ENCODE measurements around the gene F10. TPM values are rescaled to one million over a fixed set of nuclear protein-coding genes. Genes with fewer than 3 reads are reported as not detected.
A peak's percentile ranks its signal among the peaks of the same experiment; 100 is the strongest.

F10 gene
- total and polyA plus RNA-seq, 2 of the 13 experiments (the other 11 are each of a cell fraction or from before 2014, with no cell fraction given) = 58.4 to 237 TPM

- TF ChIP-seq EP300 (IDR thresholded peaks at IDR 0.05; ENCODE audit: low read depth in 2 of 2, low read length in 2 of 2) (no peak), EP300 (CRISPR knock-in tag; IDR thresholded peaks at IDR 0.05; ENCODE audit: borderline replicate concordance) (no peak)
Measured at GRCh38 chr13:113083402-113084061, 39.1 kb upstream of the F10 start (continued).

DNA sequence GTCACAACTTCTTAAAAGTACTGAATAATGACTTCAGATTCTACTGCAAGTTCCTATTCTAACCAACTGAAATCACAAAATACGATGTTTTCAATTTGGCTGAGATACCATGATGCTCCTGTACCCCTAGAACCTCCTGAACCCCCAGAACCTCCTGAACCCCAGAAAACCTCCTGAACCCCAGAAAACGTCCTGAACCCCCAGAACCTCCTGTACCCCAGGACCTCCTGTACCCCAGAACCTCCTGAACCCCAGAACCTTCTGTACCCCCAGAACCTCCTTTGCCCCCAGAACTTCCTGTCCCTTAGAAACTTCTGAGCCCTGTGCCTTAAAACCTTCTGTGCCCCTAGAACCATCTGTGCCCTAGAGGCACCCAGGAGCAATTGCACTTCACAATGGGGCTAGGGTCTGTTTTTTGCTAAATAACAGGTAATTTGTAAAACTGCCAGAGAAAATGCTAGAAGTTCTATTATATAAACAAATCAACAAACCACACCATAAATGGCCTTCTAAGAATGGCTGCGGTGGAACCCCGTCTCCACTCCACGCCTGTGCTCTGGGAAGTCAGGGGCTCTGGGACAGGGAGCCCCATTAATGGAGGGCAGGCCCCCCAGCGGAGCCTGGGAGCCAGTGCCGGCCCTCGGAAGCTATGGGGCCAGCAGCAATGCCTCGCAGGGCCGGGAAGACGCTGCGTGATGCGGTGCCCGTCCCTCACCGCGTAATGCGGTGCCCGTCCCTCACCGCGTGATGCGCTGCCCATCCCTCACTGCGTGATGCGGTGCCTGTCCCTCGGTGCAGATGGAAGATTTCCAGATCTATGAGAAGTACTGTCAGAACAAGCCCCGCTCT lies 38.3 kb upstream of the F10 start:
- no TSS peak for BruUV-seq (replicated peaks)
- in situ Hi-C loops (cut with HindIII; ENCODE audit: extremely low pct_ligation_motif_present, low pct_unique_long_range_greater_than_20kb) (no loop called here), intact Hi-C loops (cut with micrococcal nuclease; ENCODE audit: unreplicated experiment) (no loop called here)
- 94% methylated on average over 8 of the region's 25 CpGs for WGBS (ENCODE audit: low lambda C conversion rate)
- H3K4me2 ChIP-seq (ENCODE audit: low read depth, low read length) = no peak overlapping the region
- peaks cover 7 to 22% of the 10 kb centered on the region in 2 experiments; a peak in 4 of 5 replicates for H3K36me3 ChIP-seq (replicated peaks in 1 of 2; ENCODE audit: control insufficient read depth in 1 of 2, insufficient read depth in 2 of 2, low read length in 2 of 2)
- no peaks in the 10 kb centered on the region for H4K20me1 ChIP-seq (ENCODE audit: insufficient read depth, low read length)
- H3K9me3 ChIP-seq (ENCODE audit: low read length) = no peaks in the 10 kb centered on the region
- H2AFZ ChIP-seq (ENCODE audit: low read length) = no peak overlapping the region
- H3K4me1 ChIP-seq (ENCODE audit: insufficient read depth, low read length) = no peaks in the 10 kb centered on the region
- DNase-seq (ENCODE audit: low spot score) (no peak), FAIRE-seq (no peak), ATAC-seq (peak; percentile 13; the same call in 1 of the 3 replicates)
- no peak overlapping the region for H3K9ac ChIP-seq (ENCODE audit: insufficient read depth, low read depth, low read length)
- no peaks in the 10 kb centered on the region for H3K79me2 ChIP-seq (ENCODE audit: insufficient read depth, low read length)
- ChIA-PET CTCF (ENCODE audit: low intra/inter-chr PET ratio, low total read pairs) (no interaction called here), POLR2A (no interaction called here)
- no peak overlapping the region for H3K4me3 ChIP-seq (replicated peaks in 1 of 3; ENCODE audit: insufficient read depth in 1 of 3, low read depth in 2 of 3, low read length in 3 of 3)
- H3K27me3 ChIP-seq (ENCODE audit: control insufficient read depth in 1 of 2, insufficient read depth in 2 of 2, low read length in 2 of 2) = no peaks in the 10 kb centered on the region
- H3K27ac ChIP-seq (ENCODE audit: extremely low read length, insufficient read depth, low read length) = no peak overlapping the region
- TF ChIP-seq TP53 (CRISPR knock-in tag; conservative IDR thresholded peaks at IDR 0.05) (no peak), RBM22 (optimal IDR thresholded peaks at IDR 0.05; ENCODE audit: low read length) (no peak), CREB1 (IDR thresholded peaks at IDR 0.05) (no peak), CREB1 (CRISPR knock-in tag; IDR thresholded peaks at IDR 0.05) (no peak), SMARCE1 (IDR thresholded peaks at IDR 0.05; ENCODE audit: borderline replicate concordance) (no peak), HDAC6 (IDR thresholded peaks at IDR 0.05; ENCODE audit: low read depth, low read length) (no peak), ZNF354B (CRISPR knock-in tag; IDR thresholded peaks at IDR 0.05) (no peak), NFIB (CRISPR knock-in tag; IDR thresholded peaks at IDR 0.05; ENCODE audit: borderline replicate concordance) (no peak)
- TF ChIP-seq, protein P1, sequence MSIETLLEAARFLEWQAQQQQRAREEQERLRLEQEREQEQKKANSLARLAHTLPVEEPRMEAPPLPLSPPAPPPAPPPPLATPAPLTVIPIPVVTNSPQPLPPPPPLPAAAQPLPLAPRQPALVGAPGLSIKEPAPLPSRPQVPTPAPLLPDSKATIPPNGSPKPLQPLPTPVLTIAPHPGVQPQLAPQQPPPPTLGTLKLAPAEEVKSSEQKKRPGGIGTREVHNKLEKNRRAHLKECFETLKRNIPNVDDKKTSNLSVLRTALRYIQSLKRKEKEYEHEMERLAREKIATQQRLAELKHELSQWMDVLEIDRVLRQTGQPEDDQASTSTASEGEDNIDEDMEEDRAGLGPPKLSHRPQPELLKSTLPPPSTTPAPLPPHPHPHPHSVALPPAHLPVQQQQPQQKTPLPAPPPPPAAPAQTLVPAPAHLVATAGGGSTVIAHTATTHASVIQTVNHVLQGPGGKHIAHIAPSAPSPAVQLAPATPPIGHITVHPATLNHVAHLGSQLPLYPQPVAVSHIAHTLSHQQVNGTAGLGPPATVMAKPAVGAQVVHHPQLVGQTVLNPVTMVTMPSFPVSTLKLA (IDR thresholded peaks at IDR 0.05) = no peak
- TF ChIP-seq, protein P2, sequence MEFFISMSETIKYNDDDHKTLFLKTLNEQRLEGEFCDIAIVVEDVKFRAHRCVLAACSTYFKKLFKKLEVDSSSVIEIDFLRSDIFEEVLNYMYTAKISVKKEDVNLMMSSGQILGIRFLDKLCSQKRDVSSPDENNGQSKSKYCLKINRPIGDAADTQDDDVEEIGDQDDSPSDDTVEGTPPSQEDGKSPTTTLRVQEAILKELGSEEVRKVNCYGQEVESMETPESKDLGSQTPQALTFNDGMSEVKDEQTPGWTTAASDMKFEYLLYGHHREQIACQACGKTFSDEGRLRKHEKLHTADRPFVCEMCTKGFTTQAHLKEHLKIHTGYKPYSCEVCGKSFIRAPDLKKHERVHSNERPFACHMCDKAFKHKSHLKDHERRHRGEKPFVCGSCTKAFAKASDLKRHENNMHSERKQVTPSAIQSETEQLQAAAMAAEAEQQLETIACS (CRISPR knock-in tag; IDR thresholded peaks at IDR 0.05) = no peak
- TF ChIP-seq, protein P3, sequence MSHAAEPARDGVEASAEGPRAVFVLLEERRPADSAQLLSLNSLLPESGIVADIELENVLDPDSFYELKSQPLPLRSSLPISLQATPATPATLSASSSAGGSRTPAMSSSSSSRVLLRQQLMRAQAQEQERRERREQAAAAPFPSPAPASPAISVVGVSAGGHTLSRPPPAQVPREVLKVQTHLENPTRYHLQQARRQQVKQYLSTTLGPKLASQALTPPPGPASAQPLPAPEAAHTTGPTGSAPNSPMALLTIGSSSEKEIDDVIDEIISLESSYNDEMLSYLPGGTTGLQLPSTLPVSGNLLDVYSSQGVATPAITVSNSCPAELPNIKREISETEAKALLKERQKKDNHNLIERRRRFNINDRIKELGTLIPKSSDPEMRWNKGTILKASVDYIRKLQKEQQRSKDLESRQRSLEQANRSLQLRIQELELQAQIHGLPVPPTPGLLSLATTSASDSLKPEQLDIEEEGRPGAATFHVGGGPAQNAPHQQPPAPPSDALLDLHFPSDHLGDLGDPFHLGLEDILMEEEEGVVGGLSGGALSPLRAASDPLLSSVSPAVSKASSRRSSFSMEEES (CRISPR knock-in tag; IDR thresholded peaks at IDR 0.05) = no peak
